HT1080 (cell line): Measurements from ENCODE around the gene SAMSN1. TPM values are rescaled to one million over a fixed set of nuclear protein-coding genes. Genes with fewer than 3 reads are reported as not detected.
"Not testable (repeated sequence)": the region's sequence is repeated elsewhere in the genome, so short reads cannot be mapped to it uniquely, and the experiment has no call there.

ENCODE experiments used
- DNase-seq: peaks from one replicate; pipeline ENCODE4 v3.0.0-alpha.2; 2015; ENCODE audit warnings: low read depth
- total RNA-seq: library from RNA; depleted of rRNA; stranded (reverse); fragments of >200 nt; shearing (Covaris generic); gene quantifications from 2 replicates; pipeline ENCODE4 v1.2.3, GENCODE V29; 2014

The SAMSN1 gene
- total RNA-seq, 1 experiment from 2014 or later = not detected

DNA sequence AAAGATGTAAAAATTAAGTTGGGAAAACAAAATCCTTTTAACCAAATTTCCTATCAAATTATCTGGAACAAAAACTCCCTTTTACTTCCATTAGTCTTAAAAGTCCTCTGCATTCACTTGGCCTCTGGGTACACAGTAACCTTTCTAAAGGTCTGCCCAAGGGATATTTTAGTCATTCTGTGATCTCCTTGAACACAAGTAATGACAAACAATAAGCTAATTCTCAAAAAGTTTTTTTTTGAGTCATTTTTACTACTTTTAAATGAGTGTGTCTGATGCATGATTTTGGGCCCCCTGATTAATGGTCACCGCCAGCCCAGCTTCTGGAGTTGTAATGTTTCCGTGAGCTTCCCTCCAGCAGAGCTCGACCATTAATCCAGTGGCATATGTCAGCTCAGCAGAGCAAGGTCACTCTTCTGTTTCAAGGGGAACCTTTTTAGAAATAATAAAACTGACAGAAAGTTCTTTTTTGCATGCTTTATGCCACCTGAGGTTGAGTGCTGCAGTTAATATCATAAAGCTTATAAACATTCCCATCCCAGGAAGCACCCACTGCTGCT lies 14.3 kb downstream of the SAMSN1 start:
- no peak for DNase-seq

DNA sequence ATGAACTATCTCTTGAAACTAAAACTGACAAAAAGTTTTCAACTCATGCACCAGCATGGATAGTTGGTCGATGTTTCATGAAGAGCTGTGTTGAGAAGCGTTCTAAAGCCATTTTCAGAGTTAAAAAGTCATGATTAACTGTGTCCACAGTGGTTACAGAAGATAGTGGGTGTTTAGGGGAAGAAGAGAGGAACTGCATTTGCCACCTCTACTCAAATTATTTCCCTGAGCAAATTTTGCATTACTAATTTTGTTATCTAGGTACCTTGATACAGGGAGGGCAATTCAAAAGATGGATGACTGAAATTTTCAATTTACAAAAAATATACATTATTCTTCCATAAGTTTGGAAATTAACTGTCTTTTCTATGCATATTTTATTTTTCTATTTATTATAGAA lies 15.5 kb downstream of the SAMSN1 start:
- no peak for DNase-seq

GRCh38 chr21:14528815-14529214 lies 17.3 kb downstream of the SAMSN1 start:
- DNase-seq = no peak

DNA sequence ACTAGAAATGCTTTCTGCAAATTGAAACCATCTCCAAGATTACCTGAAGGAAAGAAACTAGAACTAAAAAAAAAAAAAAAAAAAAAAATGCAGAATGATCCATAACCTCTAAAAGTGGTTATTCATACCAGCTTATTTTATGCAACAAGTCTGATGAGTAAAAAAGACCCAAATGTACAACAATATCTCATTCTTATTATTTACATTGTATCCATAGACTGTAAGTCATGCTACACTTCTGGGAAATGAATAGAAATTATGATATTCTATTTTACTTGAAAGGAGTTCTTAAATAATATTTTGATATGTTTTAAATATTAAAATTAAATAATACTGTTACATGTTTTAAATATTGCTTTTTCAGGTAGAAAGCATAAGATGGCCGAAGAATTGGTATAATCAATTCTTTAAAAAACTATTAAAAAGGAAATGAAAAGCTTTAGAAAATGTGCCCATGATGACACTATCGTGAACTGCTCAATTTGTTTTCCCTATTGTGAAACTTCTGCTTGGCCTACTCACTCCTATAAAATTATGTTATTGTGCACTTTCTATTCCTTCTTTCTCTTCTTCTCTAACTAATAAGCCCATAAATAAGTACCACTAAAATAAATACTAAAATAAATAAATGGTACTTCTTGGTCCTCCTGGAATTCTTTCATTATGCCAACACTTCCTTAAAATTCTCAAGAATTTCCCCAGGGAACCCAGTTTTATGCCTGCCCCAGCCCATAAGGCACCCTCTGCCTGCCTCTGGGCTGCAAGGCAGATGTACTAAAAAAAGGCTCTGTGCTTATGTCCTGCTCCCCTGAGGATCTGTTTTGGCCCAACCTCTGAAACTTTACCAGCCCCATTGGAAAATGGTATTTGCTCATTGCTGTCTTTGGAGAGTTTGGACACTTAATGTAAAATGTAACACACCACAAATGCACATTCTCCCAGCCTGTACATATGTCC lies 18.1 kb downstream of the SAMSN1 start:
- no peak for DNase-seq

- DNase-seq = no peak
These were observed 19.0 kb downstream of the SAMSN1 start for GRCh38 chr21:14526836-14527695.

DNA sequence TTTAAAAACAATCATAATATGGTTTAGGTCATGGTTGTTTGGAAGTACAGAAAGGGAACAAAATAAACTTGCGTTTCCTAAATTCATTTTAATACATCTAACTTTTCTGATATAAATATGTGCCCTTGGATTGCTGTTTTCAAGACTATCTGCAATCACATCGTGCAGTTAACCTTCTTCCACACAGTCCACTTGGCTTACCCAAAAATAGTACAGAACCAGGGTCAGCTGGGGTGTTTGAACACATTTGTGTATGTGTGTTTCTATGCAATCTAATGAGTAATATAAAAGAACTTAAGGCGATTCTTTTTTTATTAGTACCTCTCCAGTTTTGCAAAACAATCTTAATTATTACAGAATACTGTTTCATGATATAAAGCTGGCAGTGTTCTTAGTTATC lies 19.9 kb downstream of the SAMSN1 start:
- DNase-seq = no peak

DNA sequence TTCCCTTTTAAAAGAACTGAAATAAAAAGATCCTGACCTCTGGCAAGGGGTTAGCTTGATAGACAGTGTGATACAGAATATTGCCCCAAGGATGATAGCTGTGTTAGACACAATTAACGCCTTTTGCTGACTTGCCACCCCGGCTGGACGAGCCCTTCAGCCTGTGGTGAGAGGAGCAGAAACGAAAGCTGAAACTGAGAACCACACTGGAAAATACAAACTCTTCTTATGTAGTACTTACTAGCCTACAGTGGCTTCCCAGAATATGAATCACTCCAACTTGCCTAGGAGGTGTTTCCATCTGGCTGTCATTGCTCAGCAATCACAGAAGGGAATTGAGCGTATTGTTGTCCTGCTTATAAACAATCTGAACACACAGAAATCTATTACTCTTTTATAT lies 22.9 kb downstream of the SAMSN1 start:
- DNase-seq = no peak

GRCh38 chr21:14522736-14523135 lies 23.4 kb downstream of the SAMSN1 start:
- no peak for DNase-seq

GRCh38 chr21:14520535-14520934 lies 25.6 kb downstream of the SAMSN1 start:
- DNase-seq = no peak

DNA sequence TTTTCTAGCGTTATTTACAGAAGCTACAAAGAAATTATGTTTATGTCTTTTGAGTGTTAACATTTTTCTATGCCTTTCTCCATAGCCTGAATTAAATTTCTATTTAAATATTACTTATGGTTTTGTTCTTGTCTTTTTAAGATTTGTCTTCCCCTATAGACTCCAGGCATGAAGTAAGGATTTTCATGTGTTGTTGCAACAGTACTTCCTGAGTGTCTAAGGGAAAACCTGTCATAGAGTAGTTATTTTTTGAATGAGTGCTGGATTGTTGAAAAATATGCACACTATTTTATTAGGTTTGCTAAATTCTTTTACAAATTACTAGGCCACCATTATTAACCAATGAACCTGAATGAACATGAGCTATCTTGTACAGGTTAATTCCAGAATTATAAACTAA lies 27.1 kb downstream of the SAMSN1 start:
- no peak for DNase-seq

- no peak for DNase-seq
These were observed 32.3 kb downstream of the SAMSN1 start for GRCh38 chr21:14513804-14514203.

DNA sequence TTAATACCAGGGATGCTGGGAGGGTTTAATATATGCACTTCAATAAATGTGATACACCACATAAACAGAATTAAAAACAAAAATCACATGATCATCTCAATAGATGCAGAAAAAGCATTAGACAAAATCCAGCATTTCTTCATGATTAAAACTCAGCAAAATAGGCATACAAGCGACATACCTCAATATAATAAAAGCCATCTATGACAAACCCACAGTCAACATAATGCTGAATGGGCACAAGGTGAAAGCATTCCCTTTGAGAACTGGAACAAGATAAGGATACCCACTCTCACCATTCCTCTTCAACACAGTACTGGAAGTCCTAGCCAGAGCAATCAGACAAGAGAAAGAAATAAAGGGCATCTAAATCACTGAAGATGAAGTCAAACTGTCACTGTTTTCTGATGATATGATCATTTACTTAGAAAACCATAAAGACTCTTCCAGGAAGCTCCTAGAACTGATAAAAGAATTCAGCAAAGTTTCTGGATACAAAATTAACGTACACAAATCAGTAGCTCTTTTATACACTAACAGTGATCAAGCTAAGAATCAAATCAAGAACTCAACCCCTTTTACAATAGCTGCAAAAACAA lies 39.2 kb downstream of the SAMSN1 start:
- DNase-seq = not testable (repeated sequence)

- DNase-seq = no peak
These were observed 45.2 kb downstream of the SAMSN1 start for GRCh38 chr21:14500873-14501272.

DNA sequence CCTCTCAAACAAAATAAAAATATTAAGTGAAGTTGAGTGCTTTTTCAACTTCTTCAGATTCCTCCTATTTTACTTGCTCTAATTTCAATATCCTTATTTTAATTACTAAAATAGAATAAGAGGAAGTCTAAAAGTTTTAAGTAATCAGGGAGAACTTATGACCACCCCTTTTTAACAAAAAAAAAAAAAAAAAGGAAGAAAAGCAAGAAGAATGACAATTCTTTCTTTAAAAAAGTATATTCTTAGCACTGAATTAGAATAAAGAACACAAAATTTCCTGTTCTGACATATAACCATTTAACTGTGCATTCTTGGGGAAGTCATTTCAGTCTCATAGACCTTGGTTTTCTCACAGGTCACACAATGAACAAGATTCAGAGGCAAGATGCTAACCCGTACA lies 46.8 kb downstream of the SAMSN1 start:
- DNase-seq = no peak

- no peak for DNase-seq
These were observed 48.3 kb downstream of the SAMSN1 start for GRCh38 chr21:14497825-14498224.

DNA sequence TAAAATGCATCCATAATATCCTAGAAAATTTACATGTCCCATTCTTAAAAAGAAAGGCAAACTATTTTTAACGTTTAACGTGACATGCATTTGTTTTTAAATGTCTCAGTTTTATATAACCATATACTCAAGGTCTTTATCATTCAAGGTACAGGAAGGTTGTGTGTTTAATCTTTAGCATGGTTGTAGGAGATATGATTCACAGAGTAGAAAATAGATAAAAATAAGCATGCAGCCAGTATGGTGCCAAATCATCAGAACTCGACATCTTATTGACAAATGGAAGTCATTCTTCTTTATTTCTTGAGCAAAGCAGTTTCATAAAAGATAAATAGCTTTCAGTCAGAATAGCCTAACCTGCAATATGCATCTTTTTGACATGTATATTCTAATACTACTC lies 51.0 kb downstream of the SAMSN1 start:
- DNase-seq = no peak

- not testable (repeated sequence) for DNase-seq
These were observed 51.9 kb downstream of the SAMSN1 start for GRCh38 chr21:14494181-14494580.

- no peak for DNase-seq
These were observed 52.4 kb downstream of the SAMSN1 start for GRCh38 chr21:14493731-14494130.

- no peak for DNase-seq
These were observed 53.2 kb downstream of the SAMSN1 start for GRCh38 chr21:14492931-14493330.

GRCh38 chr21:14491269-14491681 lies 54.8 kb downstream of the SAMSN1 start:
- no peak for DNase-seq

DNA sequence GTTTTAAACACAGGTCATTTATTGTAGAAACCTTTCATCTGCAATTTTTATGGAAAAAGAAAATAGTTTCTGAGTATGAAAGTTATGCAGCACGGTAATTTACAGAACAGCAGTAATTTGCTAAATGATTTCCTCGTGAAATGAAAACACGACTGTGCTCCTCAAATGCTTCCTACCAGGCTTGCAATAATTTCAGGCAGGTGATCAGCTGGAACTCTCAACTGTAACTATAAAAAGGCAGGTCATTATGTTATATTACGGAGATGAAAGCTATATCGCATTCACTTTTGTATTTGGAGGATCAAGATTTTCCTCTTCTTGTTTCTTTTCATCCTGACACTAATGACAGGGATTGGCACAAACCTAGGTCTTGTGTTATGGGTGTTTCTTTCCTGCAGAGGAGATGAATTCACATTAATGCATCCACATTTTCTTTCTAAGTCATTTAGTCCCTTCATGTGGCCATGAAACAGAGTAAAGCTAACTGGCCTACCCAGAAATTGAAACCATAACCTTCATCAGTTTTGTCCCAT lies 57.4 kb downstream of the SAMSN1 start:
- no peak for DNase-seq
